ENCODE results near the gene KCNIP4.

Gene KCNIP4

GRCh38 chr4:21692241-21692640, 256.3 kb downstream of the KCNIP4 start:
- DNase-seq (ENCODE audit: low read depth in 2 of 2) = no peak

- no peak for DNase-seq (ENCODE audit: low read depth in 2 of 2)
Measured at GRCh38 chr4:21688596-21689265, 259.8 kb downstream of the KCNIP4 start.

GRCh38 chr4:21685911-21686310, 262.7 kb downstream of the KCNIP4 start:
- DNase-seq (ENCODE audit: low read depth in 2 of 2) = no peak

GRCh38 chr4:21680326-21680898, 268.2 kb downstream of the KCNIP4 start:
- no peak for DNase-seq (ENCODE audit: low read depth in 2 of 2)

GRCh38 chr4:21678711-21679110, 269.9 kb downstream of the KCNIP4 start:
- no peak for DNase-seq (ENCODE audit: low read depth in 2 of 2)

- no peak for DNase-seq (ENCODE audit: low read depth in 2 of 2)
Measured at GRCh38 chr4:21677173-21677572, 271.4 kb downstream of the KCNIP4 start.

- DNase-seq (ENCODE audit: low read depth in 2 of 2) = no peak
Measured at GRCh38 chr4:21664355-21664754, 284.2 kb downstream of the KCNIP4 start.

- DNase-seq (ENCODE audit: low read depth in 2 of 2) = no peak
Measured at GRCh38 chr4:21656832-21657231, 291.7 kb downstream of the KCNIP4 start.

- DNase-seq (ENCODE audit: low read depth in 2 of 2) = no peak
Measured at GRCh38 chr4:21655031-21655430, 293.5 kb downstream of the KCNIP4 start.

GRCh38 chr4:21652508-21653231, 295.9 kb downstream of the KCNIP4 start:
- no peak for DNase-seq (ENCODE audit: low read depth in 2 of 2)

GRCh38 chr4:21649391-21650090, 299.0 kb downstream of the KCNIP4 start:
- no peak for DNase-seq (ENCODE audit: low read depth in 2 of 2)

- no peak for DNase-seq (ENCODE audit: low read depth in 2 of 2)
Measured at GRCh38 chr4:21645776-21646175, 302.8 kb downstream of the KCNIP4 start.

GRCh38 chr4:21641696-21642095, 306.9 kb downstream of the KCNIP4 start:
- DNase-seq (ENCODE audit: low read depth in 2 of 2) = no peak

- DNase-seq (ENCODE audit: low read depth in 2 of 2) = no peak
Measured at GRCh38 chr4:21638171-21638725, 310.3 kb downstream of the KCNIP4 start.

GRCh38 chr4:21628916-21629610, 319.5 kb downstream of the KCNIP4 start:
- DNase-seq (ENCODE audit: low read depth in 2 of 2) = no peak

GRCh38 chr4:21628116-21628670, 320.4 kb downstream of the KCNIP4 start:
- no peak for DNase-seq (ENCODE audit: low read depth in 2 of 2)

- no peak for DNase-seq (ENCODE audit: low read depth in 2 of 2)
Measured at GRCh38 chr4:21625447-21625846, 323.1 kb downstream of the KCNIP4 start.

- DNase-seq (ENCODE audit: low read depth in 2 of 2) = no peak
Measured at GRCh38 chr4:21605006-21605405, 343.6 kb downstream of the KCNIP4 start.

- no peak for DNase-seq (ENCODE audit: low read depth in 2 of 2)
Measured at GRCh38 chr4:21596521-21596920, 352.1 kb downstream of the KCNIP4 start.

GRCh38 chr4:21593671-21594001, 354.9 kb downstream of the KCNIP4 start:
- no peak for DNase-seq (ENCODE audit: low read depth in 2 of 2)

GRCh38 chr4:21592970-21593670, 355.5 kb downstream of the KCNIP4 start:
- DNase-seq (ENCODE audit: low read depth in 2 of 2) = no peak

Data from stimulated activated CD8-positive, alpha-beta memory T cell treated with anti-CD3 and anti-CD28 coated beads, Interleukin-7, amount 100 ng/mL, for 1 hour (primary cell).